ENCODE results near the gene ATE1.

GRCh38 chr10:121843379-121843778 lies 84.5 kb downstream of the ATE1 start:
- TF ChIP-seq ZNF274 (IDR thresholded peaks at IDR 0.05; ENCODE audit: low read depth, low read length) (no peak), CTCF (IDR thresholded peaks at IDR 0.05 in 2 of 3, conservative IDR thresholded peaks at IDR 0.05 in 1 of 3; ENCODE audit: borderline replicate concordance in 1 of 3, insufficient read depth in 1 of 3, low read depth in 2 of 3, low read length in 2 of 3) (no peak), RAD21 (IDR thresholded peaks at IDR 0.05; ENCODE audit: low read depth) (no peak)

Measured in HCT116 (cell line).